Suppressor macrophage (primary cell): ENCODE measurements around the gene NPW.
A peak's percentile ranks its signal among the peaks of the same experiment; 100 is the strongest.

Experiments
- DNase-seq, 4 experiments: peaks; one replicate each; pipeline ENCODE4 v3.0.0-alpha.2; 2020 to 2022

The NPW gene

DNA sequence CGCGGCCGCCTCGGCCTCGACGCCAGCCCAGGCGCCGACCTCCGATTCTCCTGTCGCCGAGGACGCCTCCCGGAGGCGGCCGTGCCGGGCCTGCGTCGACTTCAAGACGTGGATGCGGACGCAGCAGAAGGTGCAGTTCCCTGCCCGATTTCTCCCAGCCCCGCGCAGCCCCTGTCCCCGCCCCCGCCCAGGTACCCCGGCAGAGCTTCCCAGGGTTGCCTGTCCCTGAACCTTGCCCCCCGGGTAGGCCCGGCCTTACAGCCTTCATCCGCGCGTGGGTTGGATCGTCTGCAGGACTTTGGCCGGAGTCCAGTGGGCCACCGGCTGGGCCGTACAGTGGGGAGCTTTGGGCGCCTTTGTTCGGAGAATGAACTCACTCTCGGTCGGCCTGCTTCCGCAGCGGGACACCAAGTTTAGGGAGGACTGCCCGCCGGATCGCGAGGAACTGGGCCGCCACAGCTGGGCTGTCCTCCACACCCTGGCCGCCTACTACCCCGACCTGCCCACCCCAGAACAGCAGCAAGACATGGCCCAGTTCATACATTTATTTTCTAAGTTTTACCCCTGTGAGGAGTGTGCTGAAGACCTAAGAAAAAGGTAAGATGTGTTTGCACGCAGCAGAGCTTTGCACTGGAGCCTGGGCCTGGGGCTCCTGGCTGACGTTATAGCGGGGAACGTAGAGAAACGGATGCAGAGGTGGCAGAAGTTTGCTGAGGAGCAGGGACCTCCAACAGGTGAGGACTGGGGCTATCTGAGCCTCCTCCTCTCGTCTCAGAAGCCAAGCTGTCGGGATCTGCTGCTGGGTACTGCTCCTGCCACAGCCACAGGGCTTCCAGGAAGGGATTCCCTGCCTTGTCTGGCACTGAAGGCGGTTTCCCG lies 35.0 kb upstream of the NPW start:
- DNase-seq = peak in 2 of 4 experiments; percentile 21 to 41

GRCh38 chr16:1985466-1986150 lies 34.0 kb upstream of the NPW start:
- DNase-seq = no peak

DNA sequence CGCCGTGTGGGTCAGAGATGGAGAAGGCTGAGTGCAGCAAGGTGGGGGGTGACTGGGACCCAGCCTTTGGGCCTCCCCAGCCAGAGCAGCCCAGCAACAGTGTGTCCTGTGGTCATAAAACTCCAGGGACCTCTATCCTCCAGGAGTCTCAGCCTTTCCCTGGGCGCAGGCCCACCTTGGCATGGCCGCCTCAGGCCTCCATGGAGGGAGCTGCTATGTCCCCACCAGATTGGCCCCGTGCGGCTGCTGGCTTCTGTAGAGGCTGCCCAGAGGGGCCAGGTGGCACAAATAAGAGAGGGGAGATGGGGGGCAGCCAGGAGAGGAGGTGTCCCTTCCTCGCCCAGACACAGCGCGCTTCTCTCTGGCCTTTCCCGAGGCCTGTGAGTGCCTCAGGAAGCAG lies 32.4 kb upstream of the NPW start:
- DNase-seq = no peak

DNA sequence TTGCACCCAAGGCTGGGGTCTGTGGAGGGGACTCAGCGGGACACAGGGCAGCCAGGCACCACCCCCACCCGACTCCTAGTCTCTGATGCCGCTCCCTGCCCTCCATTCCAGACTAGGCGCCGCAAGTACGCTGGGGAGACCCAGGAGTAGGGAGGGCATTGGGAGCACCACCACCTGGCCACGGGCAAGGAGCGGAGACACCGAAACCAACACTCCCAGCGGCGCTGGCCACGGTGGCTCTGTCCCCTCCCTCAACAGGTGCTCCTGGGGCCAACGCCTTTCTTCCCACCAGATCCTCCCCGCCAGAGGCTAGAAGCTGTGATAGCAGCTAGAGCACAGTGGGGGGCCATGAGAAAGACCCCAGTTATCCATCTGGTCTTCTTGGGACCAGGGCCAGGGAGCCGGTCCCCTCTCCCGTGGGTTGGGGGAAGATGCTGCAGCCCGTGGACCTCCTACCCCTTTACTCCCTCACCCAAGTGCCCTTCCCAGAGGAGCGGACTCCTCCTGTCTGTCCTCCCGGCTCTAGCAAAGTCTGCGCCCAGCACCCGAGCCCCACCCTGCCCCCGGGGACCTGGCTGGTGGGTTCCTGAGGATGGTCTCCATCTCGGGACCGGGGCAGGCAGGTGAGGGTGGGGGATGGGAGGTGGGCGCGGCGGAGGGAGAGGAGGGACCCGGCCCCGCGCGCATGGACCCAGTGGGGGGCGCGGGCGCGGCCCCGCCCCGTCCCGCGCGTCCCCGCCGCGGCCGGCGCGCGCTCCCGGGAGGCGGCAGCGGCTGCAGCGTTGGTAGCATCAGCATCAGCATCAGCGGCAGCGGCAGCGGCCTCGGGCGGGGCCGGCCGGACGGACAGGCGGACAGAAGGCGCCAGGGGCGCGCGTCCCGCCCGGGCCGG lies 30.1 kb upstream of the NPW start, which contains the start of gene SYNGR3:
SYNGR3 (plus strand) TSS at position 762 of the 892 bp plus-strand sequence. CDS start 133 bp downstream, outside the sequence.
- peak in 1 of 4 experiments; percentile 43 for DNase-seq

DNA sequence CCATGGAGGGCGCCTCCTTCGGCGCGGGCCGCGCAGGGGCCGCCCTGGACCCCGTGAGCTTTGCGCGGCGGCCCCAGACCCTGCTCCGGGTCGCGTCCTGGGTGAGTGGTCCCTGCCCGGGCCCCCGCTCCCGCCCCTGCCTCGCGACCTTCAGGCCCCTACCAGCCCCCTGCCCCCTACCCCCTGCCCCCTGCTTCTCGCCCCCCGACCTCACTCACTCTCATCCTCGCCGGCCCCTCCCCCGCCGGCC lies 29.6 kb upstream of the NPW start:
- no peak for DNase-seq

DNA sequence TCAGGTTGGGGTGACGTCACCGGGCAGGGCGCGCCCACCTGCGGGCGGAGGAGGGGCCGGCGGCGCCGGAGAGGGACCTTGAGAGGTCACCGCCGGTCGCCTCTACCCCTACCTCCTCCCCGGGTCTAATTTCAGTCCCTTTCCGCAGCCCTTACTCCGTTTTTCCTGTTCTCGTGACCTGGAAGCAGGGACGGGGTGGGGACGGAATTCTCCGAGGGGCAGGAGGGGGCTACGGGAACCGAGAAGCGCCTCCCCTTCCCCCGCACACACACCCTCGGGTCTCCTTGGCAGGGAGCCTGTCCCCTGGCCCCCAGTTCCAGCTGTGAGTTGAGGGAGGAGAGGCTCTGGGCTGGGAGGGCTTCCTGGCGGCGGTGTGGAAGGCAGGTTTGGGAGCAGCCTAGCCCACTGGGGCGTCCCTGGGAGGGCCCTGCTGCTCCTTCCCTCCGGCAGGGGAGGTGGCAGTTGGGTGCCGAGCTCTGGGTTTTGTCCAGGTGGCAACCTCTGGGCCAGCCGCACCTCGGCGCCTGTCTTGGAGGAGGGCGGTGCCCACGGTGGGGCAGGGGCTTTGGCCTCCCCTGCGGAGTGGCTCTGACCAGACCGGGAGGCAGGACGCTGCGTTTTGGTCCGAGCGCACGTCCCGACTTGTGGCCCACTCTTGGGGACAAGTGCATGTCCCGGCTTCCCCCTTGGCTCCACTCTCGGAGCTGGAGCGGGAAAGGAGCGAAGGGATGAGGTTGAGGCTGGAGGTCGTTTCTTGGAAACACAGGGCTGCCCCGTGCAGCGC lies 29.0 kb upstream of the NPW start:
- no peak for DNase-seq

DNA sequence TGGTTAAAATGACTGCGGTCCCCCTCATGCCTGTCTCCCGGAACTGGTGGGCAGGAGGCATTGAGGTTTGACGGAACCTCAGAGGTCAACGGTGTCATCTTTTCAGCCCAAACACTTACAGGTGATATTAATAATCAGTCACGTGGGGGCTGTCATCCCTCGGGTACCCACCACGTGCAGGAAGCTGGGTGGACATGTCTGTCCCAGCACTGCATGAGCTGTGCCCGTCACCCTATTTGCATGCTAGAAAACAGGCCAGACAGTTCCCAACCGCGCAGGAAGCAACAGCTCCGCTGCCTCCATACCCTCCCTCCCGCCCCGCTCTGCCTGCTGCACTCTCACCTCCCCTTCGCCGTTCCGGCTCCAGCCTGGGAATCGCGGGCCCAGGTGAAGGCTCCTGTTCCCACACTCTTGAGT lies 28.4 kb upstream of the NPW start:
- DNase-seq = peak in 3 of 4 experiments; percentile 19 to 36 (median 30)

- no peak for DNase-seq
These were observed 28.0 kb upstream of the NPW start for GRCh38 chr16:1991588-1991947.

- DNase-seq = peak; percentile 94 to 99 (median 96)
These were observed 27.5 kb upstream of the NPW start for GRCh38 chr16:1991948-1992703.

- DNase-seq = no peak
These were observed 26.8 kb upstream of the NPW start for GRCh38 chr16:1992704-1993317.

- DNase-seq = no peak
These were observed 25.9 kb upstream of the NPW start for GRCh38 chr16:1993731-1994131.

GRCh38 chr16:1997494-1998359 lies 21.9 kb upstream of the NPW start:
- no peak for DNase-seq

DNA sequence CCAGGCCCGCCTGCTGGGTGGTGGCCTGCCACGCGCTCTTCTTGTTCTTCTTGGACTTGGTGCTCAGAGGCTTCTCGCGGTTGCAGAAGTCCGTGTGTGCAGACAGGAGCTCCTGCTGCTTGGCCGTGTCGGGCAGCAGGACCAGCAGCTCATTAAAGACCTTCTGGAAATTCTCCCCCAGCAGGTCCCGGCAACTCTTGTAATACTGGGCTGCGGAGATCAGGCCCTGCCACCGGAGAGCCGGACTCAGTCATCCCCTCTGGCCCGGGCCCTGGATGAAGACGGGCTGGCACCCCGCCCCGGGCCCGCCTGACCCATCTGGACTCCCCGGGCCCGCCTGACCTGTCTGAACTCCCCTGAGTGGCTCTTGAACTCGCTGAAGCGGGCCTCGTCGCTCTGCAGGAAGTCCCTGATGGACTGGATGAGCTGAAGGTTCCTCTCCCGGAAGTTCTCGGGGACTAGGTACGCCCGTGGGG lies 21.2 kb upstream of the NPW start:
- DNase-seq = no peak

GRCh38 chr16:1998852-1999801 lies 20.5 kb upstream of the NPW start:
- no peak for DNase-seq

DNA sequence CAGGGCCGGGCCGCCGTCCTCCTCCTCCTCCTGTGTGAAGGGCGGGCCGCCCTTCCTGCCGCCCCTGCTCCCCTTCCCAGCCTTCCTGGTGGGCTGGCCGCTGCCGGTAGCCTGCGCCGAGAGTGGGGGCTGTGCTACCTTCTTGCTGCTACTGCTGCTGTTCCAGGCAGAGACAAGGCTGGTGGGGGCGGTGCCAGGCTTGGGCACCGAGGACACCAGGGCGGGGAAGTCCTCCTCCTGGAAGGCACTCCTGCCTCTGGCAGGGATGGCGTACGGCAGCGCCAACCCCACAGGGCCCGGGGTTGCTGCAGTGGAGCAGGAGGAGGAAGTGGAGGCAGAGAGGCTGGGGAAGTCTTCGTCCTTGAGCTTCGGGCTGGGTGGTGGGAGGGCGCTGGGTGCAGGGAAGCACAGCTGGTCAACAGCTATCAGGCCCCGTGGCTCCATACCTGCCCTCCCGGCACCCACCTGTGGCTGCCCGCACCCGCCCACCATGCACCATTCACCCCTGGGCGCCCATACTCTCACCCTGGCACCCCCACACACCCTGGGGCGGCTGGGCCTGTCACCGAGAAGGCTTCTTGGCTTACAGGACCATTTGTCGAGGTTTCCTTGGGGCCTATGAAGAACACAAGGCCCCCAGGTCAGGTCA lies 19.6 kb upstream of the NPW start:
- no peak for DNase-seq

DNA sequence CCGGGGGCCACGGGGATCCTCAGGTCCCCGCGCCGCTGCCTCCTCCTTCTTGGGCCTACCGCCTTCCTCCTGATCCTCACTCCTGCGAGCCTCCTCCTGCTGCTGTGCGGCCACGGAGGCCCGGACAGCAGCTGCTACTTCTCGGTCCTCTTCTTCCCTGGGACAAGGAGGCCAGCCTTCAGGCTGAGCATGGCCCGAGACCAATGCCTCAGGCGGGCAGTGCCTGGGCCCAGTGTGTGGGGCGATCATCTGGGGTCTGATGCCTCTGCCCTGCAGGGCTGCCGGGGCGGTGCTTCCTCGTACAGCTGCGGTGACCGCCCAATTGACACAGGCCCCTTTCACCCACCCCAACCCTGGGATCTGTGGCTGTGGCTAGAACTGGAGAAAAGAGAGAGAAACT lies 18.6 kb upstream of the NPW start:
- no peak for DNase-seq

- no peak for DNase-seq
These were observed 17.9 kb upstream of the NPW start for GRCh38 chr16:2001456-2002355.
